Fibroblast of pulmonary artery (primary cell): ENCODE data around the gene HBS1L.

Experiments
- DNase-seq: peaks from one replicate; pipeline ENCODE4 v3.0.0-alpha.2; 2010; ENCODE audit warnings: low read depth
- H3K4me3 ChIP-seq: replicated peaks from 2 replicates; pipeline ENCODE4 v1.5.1; 2011; ENCODE audit warnings: low read depth, mild to moderate bottlenecking, control low read depth, low read length, moderate library complexity
- TF ChIP-seq, protein P1 (sequence below): IDR thresholded peaks from 2 replicates; pipeline ENCODE4 v1.5.1; 2011; ENCODE audit warnings: mild to moderate bottlenecking, control low read depth, low read length, inconsistent platforms; ENCODE audit errors: missing control alignments

HBS1L gene

DNA sequence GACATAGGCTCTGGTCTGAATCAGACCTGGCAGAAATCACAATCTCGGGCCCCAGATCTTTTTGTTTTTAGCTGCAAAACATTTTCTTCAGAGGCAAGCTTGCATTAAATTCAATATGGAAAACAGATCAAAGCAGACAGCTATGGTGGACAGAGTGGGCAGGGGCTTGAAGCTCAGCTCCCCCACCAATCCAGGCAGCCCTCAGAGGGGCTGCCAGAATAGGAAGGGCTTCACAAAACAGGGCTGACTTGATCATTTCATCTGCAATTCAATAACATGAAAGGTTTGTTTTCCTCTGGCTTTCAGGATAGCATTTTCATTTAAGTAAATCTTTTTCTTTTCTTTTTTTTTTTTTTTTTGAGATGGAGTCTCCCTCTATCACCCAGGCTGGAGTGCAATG, 55.5 kb downstream of the HBS1L start:
- TF ChIP-seq, protein P1, sequence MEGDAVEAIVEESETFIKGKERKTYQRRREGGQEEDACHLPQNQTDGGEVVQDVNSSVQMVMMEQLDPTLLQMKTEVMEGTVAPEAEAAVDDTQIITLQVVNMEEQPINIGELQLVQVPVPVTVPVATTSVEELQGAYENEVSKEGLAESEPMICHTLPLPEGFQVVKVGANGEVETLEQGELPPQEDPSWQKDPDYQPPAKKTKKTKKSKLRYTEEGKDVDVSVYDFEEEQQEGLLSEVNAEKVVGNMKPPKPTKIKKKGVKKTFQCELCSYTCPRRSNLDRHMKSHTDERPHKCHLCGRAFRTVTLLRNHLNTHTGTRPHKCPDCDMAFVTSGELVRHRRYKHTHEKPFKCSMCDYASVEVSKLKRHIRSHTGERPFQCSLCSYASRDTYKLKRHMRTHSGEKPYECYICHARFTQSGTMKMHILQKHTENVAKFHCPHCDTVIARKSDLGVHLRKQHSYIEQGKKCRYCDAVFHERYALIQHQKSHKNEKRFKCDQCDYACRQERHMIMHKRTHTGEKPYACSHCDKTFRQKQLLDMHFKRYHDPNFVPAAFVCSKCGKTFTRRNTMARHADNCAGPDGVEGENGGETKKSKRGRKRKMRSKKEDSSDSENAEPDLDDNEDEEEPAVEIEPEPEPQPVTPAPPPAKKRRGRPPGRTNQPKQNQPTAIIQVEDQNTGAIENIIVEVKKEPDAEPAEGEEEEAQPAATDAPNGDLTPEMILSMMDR: no peak
- H3K4me3 ChIP-seq: no peak overlapping the region
- no peak for DNase-seq

DNA sequence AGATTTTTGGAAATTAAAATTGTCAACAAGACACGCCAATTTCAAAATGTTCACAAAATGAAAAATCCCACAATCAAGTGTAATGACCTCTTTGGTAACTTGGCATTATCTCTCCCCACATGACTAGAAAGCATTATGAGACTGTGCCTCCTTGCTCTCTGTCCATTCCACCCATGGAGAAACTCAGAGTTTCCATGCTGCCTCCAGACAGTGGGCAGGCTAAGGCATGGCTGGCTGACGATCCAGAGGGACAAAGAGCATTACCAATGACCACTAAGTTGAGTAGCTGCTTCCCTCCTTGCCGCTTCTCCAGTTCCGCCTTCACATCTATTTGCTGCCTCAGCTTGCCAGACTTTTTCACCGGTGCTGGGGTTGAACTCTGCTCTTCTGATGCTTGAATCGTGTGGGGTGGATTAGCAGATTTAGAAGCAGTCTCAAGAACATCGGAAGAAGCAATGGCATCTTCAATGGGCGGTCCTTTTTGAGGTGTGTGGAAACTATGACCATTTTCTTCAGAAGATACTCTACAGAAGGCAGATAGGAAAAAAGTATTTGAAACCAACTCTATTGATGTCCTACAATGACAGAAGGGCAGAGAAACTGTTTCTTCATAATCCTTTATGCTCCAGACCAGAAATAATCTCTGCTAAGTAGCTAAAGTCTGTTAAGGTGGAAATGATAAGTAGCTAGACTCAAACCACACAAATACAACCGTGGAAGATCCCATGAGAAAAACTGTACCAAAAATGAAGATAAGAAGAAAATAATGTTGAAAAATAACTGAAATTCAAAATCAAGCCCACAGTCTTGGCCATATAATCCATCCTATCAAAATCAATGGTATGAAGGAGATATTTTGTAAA, 57.3 kb downstream of the HBS1L start:
- TF ChIP-seq, protein P1: no peak
- no peak for DNase-seq
- no peak overlapping the region for H3K4me3 ChIP-seq

DNA sequence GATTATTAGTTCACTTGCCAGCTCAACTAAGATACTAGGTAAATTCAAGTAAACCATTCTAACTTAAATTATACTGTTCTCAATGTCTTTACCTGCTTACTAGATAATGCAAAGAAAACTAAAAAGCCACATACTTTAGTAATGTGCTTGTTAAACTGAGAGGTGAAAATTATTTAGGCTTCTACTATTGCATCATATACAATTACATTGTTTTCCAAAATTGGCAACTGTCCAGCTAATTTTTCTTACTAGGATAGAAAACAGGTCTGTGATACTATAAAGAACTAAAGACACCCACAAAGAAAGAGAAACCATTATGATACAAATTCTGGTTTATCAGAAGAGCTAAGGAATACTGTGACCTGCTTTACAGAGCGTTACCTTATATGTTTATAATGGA, 59.1 kb downstream of the HBS1L start:
- TF ChIP-seq, protein P1: no peak
- H3K4me3 ChIP-seq: no peak overlapping the region
- peak; percentile 37 for DNase-seq

DNA sequence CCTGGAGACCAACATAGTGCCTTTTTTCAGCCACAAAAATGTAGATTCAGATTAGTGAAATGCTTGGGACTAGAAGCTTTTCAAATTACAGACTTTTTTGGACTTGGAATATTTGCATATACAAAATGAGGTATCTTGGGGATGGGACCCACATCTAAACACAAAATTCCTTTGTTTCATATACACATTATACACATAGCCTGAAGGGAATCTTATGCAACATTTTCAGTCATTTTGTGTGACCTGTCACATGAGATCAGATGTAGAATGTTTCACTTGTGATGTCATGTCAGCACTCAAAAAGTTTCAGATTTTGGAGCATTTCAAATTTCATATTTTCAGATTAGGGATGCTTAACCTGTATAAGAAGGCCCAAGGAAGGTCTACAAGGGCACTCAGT, 60.2 kb downstream of the HBS1L start:
- no peak overlapping the region for H3K4me3 ChIP-seq
- TF ChIP-seq, protein P1: no peak
- no peak for DNase-seq

DNA sequence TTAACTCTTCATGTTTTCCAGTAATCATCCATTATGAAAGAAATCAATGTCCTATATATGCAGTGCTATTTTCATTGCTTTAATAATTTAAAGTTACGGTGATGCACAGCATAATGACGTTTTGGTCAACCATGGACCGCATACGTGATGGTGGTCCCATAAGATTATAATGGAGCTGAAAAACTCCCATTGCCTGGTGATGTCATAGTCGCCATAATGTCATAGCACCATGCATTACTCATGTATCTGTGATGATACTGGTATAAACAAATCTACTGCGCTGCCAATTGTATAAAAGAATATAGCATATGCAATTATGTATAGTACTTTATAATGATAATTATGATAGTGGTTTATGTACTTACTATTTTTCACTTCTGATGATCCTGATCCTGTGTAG, 62.5 kb downstream of the HBS1L start:
- H3K4me3 ChIP-seq: no peak overlapping the region
- DNase-seq: no peak
- TF ChIP-seq, protein P1: no peak

DNA sequence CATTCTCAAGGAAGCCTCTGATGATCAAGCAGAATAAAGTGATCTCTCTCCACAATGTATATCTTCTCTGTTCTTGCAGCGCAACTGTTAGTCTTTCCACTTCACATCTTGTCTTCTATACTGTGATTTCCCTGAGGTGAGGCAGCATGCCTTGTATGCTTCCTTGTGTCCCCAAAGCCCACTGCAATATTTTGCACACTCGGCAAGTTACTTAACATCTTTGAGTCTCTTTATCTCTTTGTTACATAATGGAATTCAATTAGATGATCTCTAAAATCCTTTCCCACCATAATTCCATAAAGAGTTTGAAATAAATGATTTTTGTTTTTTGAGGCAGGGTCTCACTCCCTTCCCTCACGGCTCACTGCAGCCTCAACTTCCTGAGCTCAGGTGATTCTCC, 64.4 kb downstream of the HBS1L start:
- no peak for DNase-seq
- no peak overlapping the region for H3K4me3 ChIP-seq
- TF ChIP-seq, protein P1: no peak

DNA sequence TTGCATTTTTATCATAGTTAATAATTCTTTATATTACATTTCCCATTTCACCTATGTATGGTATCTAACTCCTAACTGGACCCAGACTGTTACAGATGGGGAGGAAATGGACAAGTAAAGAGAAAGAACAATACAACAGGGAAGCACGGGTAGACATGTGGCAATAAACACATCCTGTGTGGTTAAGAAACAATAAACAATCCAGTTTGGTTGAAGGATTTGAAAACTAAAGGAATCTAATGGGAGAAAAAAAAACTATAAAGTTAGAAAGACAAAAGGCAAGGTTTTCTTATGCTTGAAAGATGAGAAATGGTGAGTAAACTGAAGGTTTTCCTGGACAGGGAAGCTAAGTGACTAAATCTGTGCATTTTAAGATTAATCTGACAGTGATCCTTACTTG, 69.8 kb downstream of the HBS1L start:
- peak; percentile 78 for DNase-seq
- H3K4me3 ChIP-seq: no peak overlapping the region
- TF ChIP-seq, protein P1: no peak
